IMR-90 (cell line): Measurements from ENCODE around the gene PAPSS2. TPM values are rescaled to one million over a fixed set of nuclear protein-coding genes. Genes with fewer than 3 reads are reported as not detected.

Experiments
- ATAC-seq: fragments of 200-7000 bp; cut with Tn5 transposase; 2 replicates; pipeline ENCODE4 v1.9.1; 2020; ENCODE audit warnings: low read depth, mild to moderate bottlenecking, moderate library complexity
- BruUV-seq: library from RNA; stranded (reverse); fragments of 400-500 nt; replicated peaks from 2 replicates; lab custom pipeline; 2021; lab: Mats Ljungman, UMichigan
- CTCF ChIA-PET: fragments of 300-600 bp; formaldehyde crosslinking; extraction: SDS; loops from one replicate; lab custom pipeline; 2021; ENCODE audit warnings: antibody characterized with exemption; lab: Yijun Ruan, JAX
- POLR2A ChIA-PET: fragments of 300-600 bp; sonication (Branson Sonifier 250); formaldehyde crosslinking; loops from one replicate; lab custom pipeline; 2022; ENCODE audit warnings: antibody characterized with exemption; ENCODE audit not compliant: unreplicated experiment; lab: Charles Lee
- DNase-seq: peaks from one replicate; pipeline ENCODE4 v3.0.0; 2013
- H2AFZ ChIP-seq: replicated peaks from 2 replicates; pipeline ENCODE3; 2013; ENCODE audit warnings: low read length, mild to moderate bottlenecking; ENCODE audit not compliant: poor library complexity
- H2AK5ac ChIP-seq: 2 replicates; pipeline ENCODE4 v1.6.1; 2013; ENCODE audit warnings: low read depth, low read length, inconsistent platforms
- H2AK9ac ChIP-seq: replicated peaks from 2 replicates; pipeline ENCODE3; 2013; ENCODE audit warnings: mild to moderate bottlenecking, low read depth, low read length, moderate library complexity; ENCODE audit not compliant: poor library complexity
- H2BK120ac ChIP-seq: 2 replicates; pipeline ENCODE4 v1.6.1; 2013; ENCODE audit warnings: low read depth, low read length, inconsistent platforms
- H2BK15ac ChIP-seq: 3 replicates; pipeline ENCODE4 v1.6.1; 2013; ENCODE audit warnings: low read depth, low read length, inconsistent platforms
- H2BK20ac ChIP-seq: 2 replicates; pipeline ENCODE4 v1.6.1; 2013; ENCODE audit warnings: low read depth, mild to moderate bottlenecking, inconsistent platforms, low read length, moderate library complexity
- H2BK5ac ChIP-seq: 2 replicates; pipeline ENCODE4 v1.6.1; 2013; ENCODE audit warnings: mild to moderate bottlenecking, low read depth, low read length, inconsistent platforms; ENCODE audit not compliant: poor library complexity, severe bottlenecking
- H3K14ac ChIP-seq: replicated peaks from 2 replicates; pipeline ENCODE4 v1.6.1; 2013; ENCODE audit warnings: low read depth, low read length, inconsistent platforms
- H3K18ac ChIP-seq: 2 replicates; pipeline ENCODE4 v1.6.1; 2013; ENCODE audit warnings: low read depth, low read length, control low read depth
- H3K23ac ChIP-seq: 2 replicates; pipeline ENCODE4 v1.6.1; 2013; ENCODE audit warnings: low read depth, low read length, inconsistent platforms
- H3K27ac ChIP-seq: 2 replicates; pipeline ENCODE4 v1.5.1; 2013; ENCODE audit warnings: mild to moderate bottlenecking, control low read depth, low read length; ENCODE audit not compliant: insufficient read depth
- H3K27me3 ChIP-seq: 2 replicates; pipeline ENCODE4 v1.6.1; 2013; ENCODE audit warnings: low read length; ENCODE audit not compliant: control insufficient read depth, insufficient read depth
- H3K36me3 ChIP-seq: 2 replicates; pipeline ENCODE4 v1.6.1; 2013; ENCODE audit warnings: low read length, mixed read lengths; ENCODE audit not compliant: control insufficient read depth, insufficient read depth
- H3K4ac ChIP-seq: 2 replicates; pipeline ENCODE4 v1.6.1; 2013; ENCODE audit warnings: low read depth, low read length, inconsistent platforms
- H3K4me1 ChIP-seq: 2 replicates; pipeline ENCODE4 v1.6.1; 2013; ENCODE audit warnings: low read length, mixed read lengths; ENCODE audit not compliant: control insufficient read depth, insufficient read depth
- H3K4me2 ChIP-seq: 2 replicates; pipeline ENCODE4 v1.6.1; 2013; ENCODE audit warnings: low read depth, mild to moderate bottlenecking, control low read depth, low read length, moderate library complexity
- H3K4me3 ChIP-seq: 2 replicates; pipeline ENCODE4 v1.5.1; 2013; ENCODE audit warnings: low read depth, mild to moderate bottlenecking, control low read depth, low read length, moderate library complexity; ENCODE audit not compliant: insufficient read depth
- H3K56ac ChIP-seq: 2 replicates; pipeline ENCODE4 v1.6.1; 2013; ENCODE audit warnings: low read length, inconsistent platforms; ENCODE audit not compliant: insufficient read depth; ENCODE audit errors: extremely low read depth
- H3K79me1 ChIP-seq, 2 experiments: 2 replicates each; pipeline ENCODE4 v1.6.1; 2013; ENCODE audit warnings: low read length in 2 of 2, inconsistent platforms in 1 of 2, low read depth in 1 of 2
- H3K9ac ChIP-seq: 2 replicates; pipeline ENCODE4 v1.6.1; 2013; ENCODE audit warnings: low read depth, low read length, control low read depth
- H3K9me1 ChIP-seq: 2 replicates; pipeline ENCODE4 v1.6.1; 2013; ENCODE audit warnings: low read length, inconsistent platforms; ENCODE audit not compliant: insufficient read depth
- H3K9me3 ChIP-seq: 2 replicates; pipeline ENCODE4 v1.6.1; 2013; ENCODE audit warnings: low read length; ENCODE audit not compliant: control insufficient read depth, insufficient read depth
- H4K20me1 ChIP-seq: 2 replicates; pipeline ENCODE4 v1.6.1; 2013; ENCODE audit warnings: low read length, inconsistent platforms; ENCODE audit not compliant: insufficient read depth
- H4K5ac ChIP-seq: 2 replicates; pipeline ENCODE4 v1.6.1; 2013; ENCODE audit warnings: mild to moderate bottlenecking, low read depth, low read length, control low read depth
- H4K8ac ChIP-seq, 2 experiments: 2 replicates each; pipeline ENCODE4 v1.6.1; 2013; ENCODE audit warnings: low read depth in 2 of 2, low read length in 2 of 2, control low read depth in 1 of 2, inconsistent platforms in 1 of 2
- H4K91ac ChIP-seq: 2 replicates; pipeline ENCODE4 v1.6.1; 2013; ENCODE audit warnings: low read depth, low read length, inconsistent platforms; ENCODE audit not compliant: insufficient read depth
- CHD1 ChIP-seq: IDR thresholded peaks from 2 replicates; pipeline ENCODE4 v1.6.1; 2012; ENCODE audit warnings: low read depth, low read length, improper control_type of control experiment
- CTCF ChIP-seq: conservative IDR thresholded peaks from 2 replicates; pipeline ENCODE4 v1.5.1; 2012; ENCODE audit warnings: mild to moderate bottlenecking, low read depth, low read length, improper control_type of control experiment
- RAD21 ChIP-seq: IDR thresholded peaks from 2 replicates; pipeline ENCODE4 v1.6.1; 2012; ENCODE audit warnings: low read length, improper control_type of control experiment
- RCOR1 ChIP-seq: IDR thresholded peaks from 2 replicates; pipeline ENCODE4 v1.6.1; 2012; ENCODE audit warnings: mild to moderate bottlenecking, low read length, improper control_type of control experiment; ENCODE audit not compliant: insufficient replicate concordance
- RFX5 ChIP-seq: IDR thresholded peaks from 2 replicates; pipeline ENCODE4 v1.8.0; 2012; ENCODE audit warnings: low read depth, mild to moderate bottlenecking, low read length, moderate library complexity
- WGBS, 2 experiments: methylation state at CpG; one replicate each; pipeline versions ENCODE4 v1.1.5 to v1.1.7; 2013; ENCODE audit warnings: missing lambda C conversion rate in 2 of 2; ENCODE audit not compliant: insufficient read length in 1 of 2; ENCODE audit errors: extremely low coverage in 2 of 2; 5-methylcytosine and 5-hydroxymethylcytosine counted together
- dilution Hi-C: fragments of 300-500 bp; cut with HindIII; formaldehyde crosslinking; loops from one replicate; pipeline ENCODE4 v1.14.3; 2018; ENCODE audit warnings: low sequenced_read_pairs; ENCODE audit not compliant: unreplicated experiment
- in situ Hi-C: fragments of 300-500 bp; cut with MboI; formaldehyde crosslinking; loops from 3 replicates; pipeline ENCODE4 v1.14.3; 2019; ENCODE audit warnings: low sequenced_read_pairs, inconsistent platforms, mixed read lengths
- intact Hi-C: fragments of 100-400 bp; cut with micrococcal nuclease; formaldehyde crosslinking; loops from 2 replicates; pipeline ENCODE4 v1.10.0; 2022
- polyA plus RNA-seq, 3 experiments: library from polyadenylated mRNA; depleted of rRNA; stranded (reverse); fragments of >200 nt; gene quantifications; 2 replicates each; pipeline ENCODE4 v1.2.3, GENCODE V29; 2012; ENCODE audit warnings: low replicate concordance in 1 of 3
- total RNA-seq: library from RNA; depleted of rRNA; stranded (reverse); fragments of >200 nt; gene quantifications from 2 replicates; pipeline ENCODE4 v1.2.3, GENCODE V29; 2012

PAPSS2 gene
- total and polyA plus RNA-seq, 2 of the 4 experiments (the other 2 are of a cell fraction): 55.0 to 63.3 TPM

- in situ Hi-C loops: no loop called here
- H3K56ac ChIP-seq: no peak overlapping the region
- no peak overlapping the region for H2BK5ac ChIP-seq
- no peak overlapping the region for H4K8ac ChIP-seq
- H3K14ac ChIP-seq: no peak overlapping the region
- no TSS peak for BruUV-seq
- no peaks in the 10 kb centered on the region; the same call in 1 of the 2 replicates for H4K20me1 ChIP-seq
- no peak overlapping the region for H3K9ac ChIP-seq
- ChIA-PET POLR2A (no interaction called here), CTCF (interaction anchor here (0.6 kb wide), 1 partner anchor 96 kb away, joined by 3 read pairs; no protein-coding TSS in a partner anchor)
- peaks cover 2% of the 10 kb centered on the region; the same call in 1 of the 2 replicates for H3K4me1 ChIP-seq
- peaks cover 11% of the 10 kb centered on the region; the same call in 1 of the 2 replicates for H3K9me1 ChIP-seq
- H3K4ac ChIP-seq: no peak overlapping the region
- H2AFZ ChIP-seq: no peak overlapping the region
- no peak overlapping the region for H3K23ac ChIP-seq
- TF ChIP-seq CTCF (no peak), CHD1 (no peak), RAD21 (no peak), RCOR1 (no peak), RFX5 (no peak)
- H2BK15ac ChIP-seq: no peak overlapping the region
- no CpG with 5 or more reads among the region's 4 CpGs for WGBS, 2 experiments
- H3K27ac ChIP-seq: no peak overlapping the region
- H3K27me3 ChIP-seq: no peaks in the 10 kb centered on the region
- peaks cover 35 to 45% of the 10 kb centered on the region in 2 experiments for H3K79me1 ChIP-seq
- no peak overlapping the region for H2AK9ac ChIP-seq
- H4K91ac ChIP-seq: no peak overlapping the region
- H3K4me2 ChIP-seq: no peak overlapping the region
- no peaks in the 10 kb centered on the region for H3K9me3 ChIP-seq
- DNase-seq (no peak), ATAC-seq (no peak)
- peaks cover 13% of the 10 kb centered on the region for H3K36me3 ChIP-seq
- no peak overlapping the region for H3K4me3 ChIP-seq
- H2BK20ac ChIP-seq: no peak overlapping the region
- no peak overlapping the region for H2BK120ac ChIP-seq
- dilution Hi-C loops: no loop called here
- no peak overlapping the region for H3K18ac ChIP-seq
- no peak overlapping the region for H4K5ac ChIP-seq
- intact Hi-C loops: loop anchor here (5.0 kb wide), 1 partner anchor 45 kb away; no protein-coding TSS in a partner anchor
- no peak overlapping the region for H2AK5ac ChIP-seq
These were observed 47.6 kb downstream of the PAPSS2 start for GRCh38 chr10:87707254-87707653.
